LNCAP (cell line): Measurements from ENCODE around the gene EFCAB6.

Experiments used
- TF ChIP-seq, protein P1 (sequence below): fragments of 450-650 bp; IDR thresholded peaks from 2 replicates; pipeline ENCODE4 v1.5.1; 2017; ENCODE audit warnings: mild to moderate bottlenecking

The EFCAB6 gene

DNA sequence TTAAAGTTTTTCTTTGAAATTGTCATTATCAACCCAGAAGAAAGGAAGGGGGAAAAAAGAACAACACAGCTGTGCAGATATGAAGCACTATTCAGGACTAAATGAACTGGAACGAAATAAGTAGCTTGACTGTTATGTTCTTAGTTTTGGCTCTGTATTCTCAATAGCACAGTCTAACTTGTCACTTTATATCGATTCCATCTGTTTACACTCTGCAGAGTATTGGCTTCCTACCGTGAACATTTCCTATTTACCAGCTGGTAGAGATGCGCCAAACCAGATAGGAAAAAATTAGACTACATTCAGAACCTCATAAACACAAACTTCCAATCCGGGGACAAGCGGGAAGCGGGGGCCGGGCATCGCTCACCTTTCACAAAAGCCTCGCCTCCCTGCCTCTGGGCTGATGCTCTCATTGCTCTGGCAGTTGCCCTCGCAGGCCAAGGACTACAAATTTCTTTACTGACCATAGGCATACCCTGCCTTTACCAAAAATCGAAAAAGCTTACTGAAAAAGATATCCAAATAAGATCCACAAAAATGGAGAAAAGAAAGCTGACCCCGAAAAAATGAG is 66.2 kb downstream of the EFCAB6 start:
- TF ChIP-seq, protein P1, sequence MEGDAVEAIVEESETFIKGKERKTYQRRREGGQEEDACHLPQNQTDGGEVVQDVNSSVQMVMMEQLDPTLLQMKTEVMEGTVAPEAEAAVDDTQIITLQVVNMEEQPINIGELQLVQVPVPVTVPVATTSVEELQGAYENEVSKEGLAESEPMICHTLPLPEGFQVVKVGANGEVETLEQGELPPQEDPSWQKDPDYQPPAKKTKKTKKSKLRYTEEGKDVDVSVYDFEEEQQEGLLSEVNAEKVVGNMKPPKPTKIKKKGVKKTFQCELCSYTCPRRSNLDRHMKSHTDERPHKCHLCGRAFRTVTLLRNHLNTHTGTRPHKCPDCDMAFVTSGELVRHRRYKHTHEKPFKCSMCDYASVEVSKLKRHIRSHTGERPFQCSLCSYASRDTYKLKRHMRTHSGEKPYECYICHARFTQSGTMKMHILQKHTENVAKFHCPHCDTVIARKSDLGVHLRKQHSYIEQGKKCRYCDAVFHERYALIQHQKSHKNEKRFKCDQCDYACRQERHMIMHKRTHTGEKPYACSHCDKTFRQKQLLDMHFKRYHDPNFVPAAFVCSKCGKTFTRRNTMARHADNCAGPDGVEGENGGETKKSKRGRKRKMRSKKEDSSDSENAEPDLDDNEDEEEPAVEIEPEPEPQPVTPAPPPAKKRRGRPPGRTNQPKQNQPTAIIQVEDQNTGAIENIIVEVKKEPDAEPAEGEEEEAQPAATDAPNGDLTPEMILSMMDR = no peak

DNA sequence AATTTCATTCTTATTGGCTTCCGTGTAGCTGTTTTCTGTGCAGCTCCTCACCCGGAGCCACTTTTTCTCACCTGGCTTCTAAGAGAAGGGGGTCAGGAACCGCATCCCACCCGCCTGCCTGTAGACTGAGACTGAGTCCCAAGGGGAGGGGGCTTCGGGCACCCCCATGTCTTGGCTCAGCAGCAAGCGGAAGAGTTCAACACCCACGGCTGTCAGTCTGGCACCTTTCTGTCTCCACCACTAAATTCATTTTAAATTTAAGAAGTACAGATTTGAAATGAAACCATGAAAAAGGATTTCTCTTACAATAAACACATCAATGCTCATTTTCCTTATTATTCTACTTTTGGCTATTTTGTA is 66.7 kb downstream of the EFCAB6 start:
- TF ChIP-seq, protein P1 = no peak

DNA sequence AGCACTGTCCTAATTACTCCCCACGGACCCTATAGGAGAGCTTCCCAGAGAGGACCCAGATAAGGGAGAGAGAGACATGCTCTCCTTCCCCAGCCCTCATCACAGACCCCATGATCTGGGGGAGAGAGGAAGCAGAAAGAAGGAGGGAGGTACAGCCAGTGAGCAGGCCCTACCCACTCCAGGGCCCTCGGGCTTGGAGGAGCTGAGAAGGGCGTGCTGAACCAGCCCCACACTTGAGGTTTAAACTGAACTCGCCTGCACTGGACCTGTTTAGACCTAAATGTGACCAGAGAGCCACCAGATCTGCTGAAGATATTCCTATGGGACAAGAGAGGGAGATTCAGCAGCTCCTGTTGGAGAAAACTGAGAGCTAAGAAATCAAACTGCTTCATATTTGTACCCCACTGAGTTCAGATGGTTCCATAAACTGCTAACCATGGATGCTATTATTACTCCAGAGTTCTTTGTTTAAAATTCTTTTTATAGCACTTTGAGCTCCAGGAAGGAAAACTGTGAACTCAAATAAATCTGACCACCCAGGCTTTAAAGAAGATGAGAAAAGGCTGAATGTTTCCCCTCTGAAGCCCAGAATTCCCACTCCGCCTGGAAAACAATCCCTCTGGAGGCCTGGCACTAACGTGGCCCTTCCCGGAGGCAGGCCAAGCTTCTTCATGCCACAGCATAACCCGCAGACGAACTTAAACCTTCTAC is 67.2 kb downstream of the EFCAB6 start:
- TF ChIP-seq, protein P1 = no peak

DNA sequence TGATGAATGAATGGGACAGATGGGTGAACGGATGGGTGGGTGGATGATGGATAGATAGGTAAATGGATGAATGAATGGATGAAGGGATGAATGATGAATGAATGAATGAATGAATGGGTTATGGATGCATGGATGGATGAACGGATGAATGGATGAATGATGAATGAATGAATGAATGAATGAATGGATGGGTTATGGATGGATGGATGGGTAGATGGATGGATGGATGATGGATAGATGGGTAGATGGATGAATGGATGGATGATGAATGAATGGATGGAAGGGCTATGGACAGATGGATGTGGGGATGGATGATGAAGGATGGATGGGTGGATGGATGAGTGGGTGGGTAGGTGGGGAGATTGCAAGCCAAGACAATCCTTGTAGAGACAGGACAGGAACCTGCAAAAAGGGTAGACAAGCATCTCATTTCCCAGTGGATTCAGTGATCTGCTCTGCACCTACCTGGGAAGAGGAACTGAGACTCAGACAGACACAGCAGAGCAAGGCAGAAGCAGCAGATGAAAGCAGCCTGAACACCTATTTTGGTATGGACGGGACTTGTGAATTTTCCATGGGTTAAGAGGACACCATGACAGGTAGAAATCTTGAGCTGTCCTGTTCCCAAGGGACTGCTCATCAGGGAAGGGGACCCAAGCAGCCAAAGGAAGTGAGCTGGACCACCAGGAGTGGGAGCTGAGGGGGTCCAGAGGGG is 68.0 kb downstream of the EFCAB6 start:
- TF ChIP-seq, protein P1 = no peak

DNA sequence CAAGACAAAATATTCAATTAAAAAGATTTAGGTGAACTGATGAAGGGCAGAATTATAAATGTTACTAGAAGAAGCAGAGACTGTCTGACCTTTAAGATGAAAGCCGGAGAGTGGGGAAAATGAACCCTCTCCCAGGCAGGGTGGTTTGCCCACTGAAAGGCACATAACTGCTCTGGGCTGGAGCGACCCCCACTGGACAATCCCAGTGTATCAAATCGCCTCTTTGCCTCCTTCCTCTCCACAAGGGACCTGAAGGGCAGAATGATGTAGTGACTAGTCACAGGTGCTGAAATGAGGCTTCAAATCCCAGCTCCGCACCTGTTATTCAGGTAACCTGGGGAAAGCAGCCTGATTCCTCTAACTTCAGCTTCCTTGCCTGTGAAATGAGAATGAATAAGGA is 69.0 kb downstream of the EFCAB6 start:
- TF ChIP-seq, protein P1 = no peak

DNA sequence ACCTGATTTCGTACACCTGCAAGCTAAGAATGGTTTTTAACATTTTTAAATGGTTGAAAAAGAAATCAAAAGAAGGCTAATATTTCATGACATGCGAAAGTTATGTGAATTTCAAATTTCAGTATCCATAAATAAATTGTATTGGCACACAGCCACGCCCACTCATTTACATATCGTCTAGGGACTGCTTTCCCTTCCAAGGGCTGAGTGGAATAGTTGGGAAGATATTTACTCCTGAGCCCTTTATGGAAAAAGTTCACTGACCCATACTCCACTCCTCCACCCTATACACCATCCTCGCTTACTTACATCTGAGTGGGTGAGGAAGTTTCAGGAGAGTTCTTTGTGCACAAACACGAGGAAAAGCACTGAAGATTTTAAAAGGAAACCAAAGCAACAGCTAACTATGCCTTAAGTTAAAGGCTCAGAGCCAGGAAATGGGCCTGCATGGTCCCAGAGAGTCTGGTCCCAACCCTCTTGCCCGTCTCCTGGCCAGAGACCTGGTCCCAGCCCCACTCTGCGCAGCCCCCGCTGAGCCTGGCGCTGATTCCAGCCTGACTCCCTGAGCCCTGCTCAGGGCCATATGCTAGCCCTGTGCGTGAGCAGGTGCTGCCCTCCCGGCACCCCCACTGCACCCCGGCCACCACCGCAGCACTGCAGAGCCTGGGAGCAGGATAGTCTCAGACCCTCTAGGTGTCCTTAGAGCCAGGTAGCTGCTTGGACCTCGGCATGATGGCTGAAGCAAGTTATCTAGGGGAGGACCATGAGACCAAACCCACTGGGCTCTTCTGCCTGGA is 69.8 kb downstream of the EFCAB6 start:
- TF ChIP-seq, protein P1 = no peak

DNA sequence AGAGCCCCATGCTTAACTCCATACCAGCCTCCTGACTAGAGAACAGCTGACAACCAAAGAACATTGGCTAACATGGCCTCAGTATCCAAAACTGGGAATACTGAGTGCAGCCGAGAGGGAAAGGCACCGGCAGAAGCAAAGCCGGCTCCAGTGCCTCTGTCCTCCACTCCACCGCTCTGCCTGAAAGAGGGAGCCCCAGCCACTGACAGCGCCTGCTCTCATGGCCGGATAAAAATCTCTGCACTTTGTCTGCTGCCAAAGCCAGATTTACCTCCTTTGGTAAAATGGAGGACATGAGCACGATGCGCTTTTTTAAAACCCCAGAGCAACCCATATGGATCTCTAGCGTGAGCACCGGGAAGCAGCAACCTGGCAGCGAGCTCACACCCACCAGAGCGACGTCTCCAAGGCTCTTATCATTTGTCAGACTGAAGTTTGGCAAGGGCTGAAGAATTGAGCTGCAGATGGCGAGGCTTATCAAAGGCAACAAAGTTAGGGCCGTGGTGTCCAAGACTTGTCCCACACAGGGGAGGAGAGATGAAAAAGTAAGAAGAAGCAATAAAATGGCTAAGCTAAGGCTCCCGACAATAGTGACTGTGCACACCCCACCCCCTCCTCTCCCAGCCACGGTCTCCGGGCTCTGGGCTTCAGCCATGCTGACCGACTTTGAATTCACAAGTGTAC is 71.4 kb downstream of the EFCAB6 start:
- TF ChIP-seq, protein P1 = no peak
